HFFc6 (cell line): ENCODE data around the gene LSR. TPM values are rescaled to one million over a fixed set of nuclear protein-coding genes. Genes with fewer than 3 reads are reported as not detected.
"Not testable (repeated sequence)": the region's sequence is repeated elsewhere in the genome, so short reads cannot be mapped to it uniquely, and the experiment has no call there.

Experiments
- DNase-seq: peaks from one replicate; pipeline ENCODE4 v3.0.0-alpha.2; 2018
- H3K27ac Mint-ChIP-seq: 2 replicates; pipeline ENCODE4 v1.8.0; 2020; ENCODE audit warnings: mild to moderate bottlenecking, mixed read lengths
- H3K27me3 Mint-ChIP-seq: 2 replicates; pipeline ENCODE4 v1.8.0; 2021; ENCODE audit warnings: mild to moderate bottlenecking, moderate library complexity, mixed read lengths; ENCODE audit not compliant: insufficient read depth
- H3K36me3 Mint-ChIP-seq: 2 replicates; pipeline ENCODE4 v1.8.0; 2021; ENCODE audit warnings: low read depth, mixed read lengths
- H3K4me1 Mint-ChIP-seq: 2 replicates; pipeline ENCODE4 v1.8.0; 2020; ENCODE audit warnings: low read depth, mixed read lengths
- H3K4me3 Mint-ChIP-seq: 2 replicates; pipeline ENCODE4 v1.8.0; 2020; ENCODE audit warnings: mild to moderate bottlenecking, moderate library complexity, mixed read lengths
- H3K9me3 Mint-ChIP-seq: 2 replicates; pipeline ENCODE4 v1.8.0; 2020; ENCODE audit warnings: mild to moderate bottlenecking, mixed read lengths
- CTCF ChIP-seq: fragments of 200-600 bp; sonication (generic); IDR thresholded peaks from 2 replicates; pipeline ENCODE4 v1.5.0; 2021; ENCODE audit warnings: antibody characterized with exemption, mild to moderate bottlenecking
- total RNA-seq, 6 experiments: library from RNA; stranded (reverse); fragmentation: NEBNext Ultra II Directional; extraction: Animal tissue kit (Norgen Biotek cat#: 25700); gene quantifications; 2 replicates in 1 of 6; 3 replicates in 5 of 6; pipeline ENCODE4 v1.2.3, GENCODE V29; 2021

LSR gene
- total RNA-seq, 6 experiments from 2014 or later: 1.7 to 3.3 (median 2.3) TPM

- DNase-seq: no peak
- no peak for TF ChIP-seq CTCF
- Mint-ChIP-seq H3K4me1 (no peaks in the 10 kb centered on the region), H3K27me3 (peaks cover 25% of the 10 kb centered on the region), H3K27ac (no peak overlapping the region), H3K4me3 (no peak overlapping the region), H3K36me3 (no peaks in the 10 kb centered on the region; the same call in 1 of the 2 replicates), H3K9me3 (peaks cover 13% of the 10 kb centered on the region)
These were observed 12.0 kb upstream of the LSR start for GRCh38 chr19:35236638-35237400.

GRCh38 chr19:35239597-35239996 lies 9.2 kb upstream of the LSR start:
- H3K9me3 Mint-ChIP-seq: peaks cover 12% of the 10 kb centered on the region
- not testable (repeated sequence) for H3K4me3 Mint-ChIP-seq, H3K27ac Mint-ChIP-seq, H3K4me1 Mint-ChIP-seq, H3K36me3 Mint-ChIP-seq, DNase-seq
- peaks cover 30% of the 10 kb centered on the region for H3K27me3 Mint-ChIP-seq

DNA sequence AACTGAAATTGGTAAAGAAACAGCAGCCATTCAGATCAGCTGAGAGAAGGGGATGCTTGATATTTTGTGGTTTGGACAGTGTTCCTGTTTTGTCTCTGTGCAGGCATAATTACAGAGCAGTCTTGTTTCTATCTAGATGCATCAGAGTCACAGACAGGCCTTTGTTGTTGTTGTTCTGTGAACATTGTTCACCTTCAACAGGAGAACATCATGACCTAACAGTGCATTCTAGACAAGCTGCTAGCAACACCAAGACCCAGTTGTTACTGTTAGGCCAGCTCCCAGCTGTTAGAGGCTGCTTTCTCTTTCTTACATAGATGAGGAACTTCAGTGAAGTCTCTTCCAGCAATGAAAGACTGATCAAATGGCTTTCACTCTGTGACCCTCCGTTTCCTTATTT lies 8.5 kb upstream of the LSR start:
- peaks cover 14% of the 10 kb centered on the region for H3K9me3 Mint-ChIP-seq
- H3K27ac Mint-ChIP-seq: no peak overlapping the region
- TF ChIP-seq CTCF: no peak
- DNase-seq: no peak
- no peak overlapping the region for H3K4me3 Mint-ChIP-seq
- H3K4me1 Mint-ChIP-seq: no peaks in the 10 kb centered on the region
- H3K36me3 Mint-ChIP-seq: no peaks in the 10 kb centered on the region; the same call in 1 of the 2 replicates
- peaks cover 32% of the 10 kb centered on the region for H3K27me3 Mint-ChIP-seq

- DNase-seq: no peak
- TF ChIP-seq CTCF: no peak
- peaks cover 14% of the 10 kb centered on the region for H3K9me3 Mint-ChIP-seq
- no peak overlapping the region for H3K27ac Mint-ChIP-seq
- H3K4me1 Mint-ChIP-seq: no peaks in the 10 kb centered on the region
- H3K36me3 Mint-ChIP-seq: peaks cover 5% of the 10 kb centered on the region; the same call in 1 of the 2 replicates
- H3K27me3 Mint-ChIP-seq: peaks cover 39% of the 10 kb centered on the region
- H3K4me3 Mint-ChIP-seq: no peak overlapping the region
These were observed 7.4 kb upstream of the LSR start for GRCh38 chr19:35241417-35241816.

GRCh38 chr19:35246466-35247092 lies 2.2 kb upstream of the LSR start:
- H3K4me3 Mint-ChIP-seq: no peak overlapping the region
- peaks cover 5% of the 10 kb centered on the region; the same call in 1 of the 2 replicates for H3K36me3 Mint-ChIP-seq
- peaks cover 9% of the 10 kb centered on the region; the same call in 1 of the 2 replicates for H3K9me3 Mint-ChIP-seq
- no peak for DNase-seq
- TF ChIP-seq CTCF: no peak
- H3K27me3 Mint-ChIP-seq: peaks cover 43% of the 10 kb centered on the region
- no peaks in the 10 kb centered on the region for H3K4me1 Mint-ChIP-seq
- H3K27ac Mint-ChIP-seq: no peak overlapping the region
